Ishikawa (cell line): ENCODE results near the gene HOXC6.

ENCODE experiments used
- CEBPB ChIP-seq: IDR thresholded peaks from 2 replicates; pipeline ENCODE4 v1.6.1; 2012
- CREB1 ChIP-seq: IDR thresholded peaks from 2 replicates; pipeline ENCODE4 v1.6.1; 2012; ENCODE audit warnings: low read depth
- EP300 ChIP-seq: IDR thresholded peaks from 2 replicates; pipeline ENCODE4 v1.6.1; 2012; ENCODE audit warnings: borderline replicate concordance
- NFIC ChIP-seq: IDR thresholded peaks from 2 replicates; pipeline ENCODE4 v1.6.1; 2012
- RAD21 ChIP-seq: IDR thresholded peaks from 2 replicates; pipeline ENCODE4 v1.6.1; 2012; ENCODE audit warnings: low read depth
- TAF1 ChIP-seq: IDR thresholded peaks from 2 replicates; pipeline ENCODE4 v1.6.1; 2012; ENCODE audit warnings: low read depth, mild to moderate bottlenecking
- TF ChIP-seq, protein P1 (sequence below): IDR thresholded peaks from 2 replicates; pipeline ENCODE4 v1.6.1; 2012; ENCODE audit warnings: low read depth, mild to moderate bottlenecking
- TF ChIP-seq, protein P2 (sequence below): IDR thresholded peaks from 2 replicates; pipeline ENCODE4 v1.6.1; 2012

DNA sequence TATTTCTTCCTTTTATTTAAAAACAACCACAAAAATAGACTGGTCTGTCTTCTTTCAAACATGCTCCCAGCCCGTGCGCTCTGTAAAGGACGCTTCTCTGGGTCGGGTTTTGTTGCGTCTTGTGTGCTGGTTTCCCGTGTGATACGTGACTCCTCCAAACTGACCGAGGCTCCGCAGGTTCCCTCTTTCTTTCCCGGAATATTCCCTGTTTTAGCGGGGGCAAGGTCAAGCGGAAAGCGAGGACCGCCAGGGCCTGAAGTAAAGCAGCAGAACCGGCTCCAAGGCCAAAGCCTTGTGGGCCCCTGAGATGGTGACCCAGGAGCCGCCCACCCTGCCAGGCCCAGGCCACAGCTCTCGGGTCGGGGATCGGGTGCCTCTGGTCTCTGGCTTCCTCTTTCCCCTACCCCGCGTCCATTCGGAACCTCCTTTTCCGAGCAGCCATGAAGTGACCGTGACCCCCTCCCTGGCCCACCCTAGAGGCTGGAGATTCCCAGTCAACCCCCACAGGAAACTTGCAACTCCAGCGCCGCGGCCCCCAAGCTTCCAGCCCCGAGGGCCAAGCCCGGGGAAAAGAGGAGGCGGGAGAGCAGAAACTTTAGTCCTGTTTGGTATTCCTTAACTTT lies 44.2 kb upstream of the HOXC6 start:
- TF ChIP-seq EP300: no peak
- TF ChIP-seq, protein P1, sequence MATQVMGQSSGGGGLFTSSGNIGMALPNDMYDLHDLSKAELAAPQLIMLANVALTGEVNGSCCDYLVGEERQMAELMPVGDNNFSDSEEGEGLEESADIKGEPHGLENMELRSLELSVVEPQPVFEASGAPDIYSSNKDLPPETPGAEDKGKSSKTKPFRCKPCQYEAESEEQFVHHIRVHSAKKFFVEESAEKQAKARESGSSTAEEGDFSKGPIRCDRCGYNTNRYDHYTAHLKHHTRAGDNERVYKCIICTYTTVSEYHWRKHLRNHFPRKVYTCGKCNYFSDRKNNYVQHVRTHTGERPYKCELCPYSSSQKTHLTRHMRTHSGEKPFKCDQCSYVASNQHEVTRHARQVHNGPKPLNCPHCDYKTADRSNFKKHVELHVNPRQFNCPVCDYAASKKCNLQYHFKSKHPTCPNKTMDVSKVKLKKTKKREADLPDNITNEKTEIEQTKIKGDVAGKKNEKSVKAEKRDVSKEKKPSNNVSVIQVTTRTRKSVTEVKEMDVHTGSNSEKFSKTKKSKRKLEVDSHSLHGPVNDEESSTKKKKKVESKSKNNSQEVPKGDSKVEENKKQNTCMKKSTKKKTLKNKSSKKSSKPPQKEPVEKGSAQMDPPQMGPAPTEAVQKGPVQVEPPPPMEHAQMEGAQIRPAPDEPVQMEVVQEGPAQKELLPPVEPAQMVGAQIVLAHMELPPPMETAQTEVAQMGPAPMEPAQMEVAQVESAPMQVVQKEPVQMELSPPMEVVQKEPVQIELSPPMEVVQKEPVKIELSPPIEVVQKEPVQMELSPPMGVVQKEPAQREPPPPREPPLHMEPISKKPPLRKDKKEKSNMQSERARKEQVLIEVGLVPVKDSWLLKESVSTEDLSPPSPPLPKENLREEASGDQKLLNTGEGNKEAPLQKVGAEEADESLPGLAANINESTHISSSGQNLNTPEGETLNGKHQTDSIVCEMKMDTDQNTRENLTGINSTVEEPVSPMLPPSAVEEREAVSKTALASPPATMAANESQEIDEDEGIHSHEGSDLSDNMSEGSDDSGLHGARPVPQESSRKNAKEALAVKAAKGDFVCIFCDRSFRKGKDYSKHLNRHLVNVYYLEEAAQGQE: no peak
- TF ChIP-seq TAF1: no peak
- no peak for TF ChIP-seq RAD21
- TF ChIP-seq, protein P2, sequence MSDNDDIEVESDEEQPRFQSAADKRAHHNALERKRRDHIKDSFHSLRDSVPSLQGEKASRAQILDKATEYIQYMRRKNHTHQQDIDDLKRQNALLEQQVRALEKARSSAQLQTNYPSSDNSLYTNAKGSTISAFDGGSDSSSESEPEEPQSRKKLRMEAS: no peak
- no peak for TF ChIP-seq CEBPB
- TF ChIP-seq CREB1: no peak
- no peak for TF ChIP-seq NFIC
